ENCODE measurements around the gene TAF12. TPM values are rescaled to one million over a fixed set of nuclear protein-coding genes. Genes with fewer than 3 reads are reported as not detected.
A peak's percentile ranks its signal among the peaks of the same experiment; 100 is the strongest.
"Not testable (repeated sequence)": the region's sequence is repeated elsewhere in the genome, so short reads cannot be mapped to it uniquely, and the experiment has no call there.

Gene TAF12
- total RNA-seq, 1 experiment from 2014 or later = 28.4 TPM

- intact Hi-C loops (cut with micrococcal nuclease; ENCODE audit: unreplicated experiment) = no loop called here
- TF ChIP-seq, protein P1, sequence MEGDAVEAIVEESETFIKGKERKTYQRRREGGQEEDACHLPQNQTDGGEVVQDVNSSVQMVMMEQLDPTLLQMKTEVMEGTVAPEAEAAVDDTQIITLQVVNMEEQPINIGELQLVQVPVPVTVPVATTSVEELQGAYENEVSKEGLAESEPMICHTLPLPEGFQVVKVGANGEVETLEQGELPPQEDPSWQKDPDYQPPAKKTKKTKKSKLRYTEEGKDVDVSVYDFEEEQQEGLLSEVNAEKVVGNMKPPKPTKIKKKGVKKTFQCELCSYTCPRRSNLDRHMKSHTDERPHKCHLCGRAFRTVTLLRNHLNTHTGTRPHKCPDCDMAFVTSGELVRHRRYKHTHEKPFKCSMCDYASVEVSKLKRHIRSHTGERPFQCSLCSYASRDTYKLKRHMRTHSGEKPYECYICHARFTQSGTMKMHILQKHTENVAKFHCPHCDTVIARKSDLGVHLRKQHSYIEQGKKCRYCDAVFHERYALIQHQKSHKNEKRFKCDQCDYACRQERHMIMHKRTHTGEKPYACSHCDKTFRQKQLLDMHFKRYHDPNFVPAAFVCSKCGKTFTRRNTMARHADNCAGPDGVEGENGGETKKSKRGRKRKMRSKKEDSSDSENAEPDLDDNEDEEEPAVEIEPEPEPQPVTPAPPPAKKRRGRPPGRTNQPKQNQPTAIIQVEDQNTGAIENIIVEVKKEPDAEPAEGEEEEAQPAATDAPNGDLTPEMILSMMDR (conservative IDR thresholded peaks at IDR 0.05) = no peak
- TF ChIP-seq EZH2 (IDR thresholded peaks at IDR 0.05; ENCODE audit: low read depth) = no peak
- H3K9me3 ChIP-seq (ENCODE audit: insufficient read depth, low read depth) = no peaks in the 10 kb centered on the region
- BruUV-seq (replicated peaks) = no TSS peak
- H3F3A ChIP-seq (ENCODE audit: insufficient read depth, low read depth) = no peaks in the 10 kb centered on the region
- H3K9me2 ChIP-seq (ENCODE audit: insufficient read depth) = no peaks in the 10 kb centered on the region
- H3K36me3 ChIP-seq (ENCODE audit: low read depth) = no peaks in the 10 kb centered on the region
- H3K27ac ChIP-seq = no peak overlapping the region
- H3K4me2 ChIP-seq = peak overlapping the region; percentile 77
- peak in 1 of 2 experiments; percentile 39 for DNase-seq
- H2AFZ ChIP-seq = peak overlapping the region; percentile 71
- no peaks in the 10 kb centered on the region for H3K4me1 ChIP-seq (replicated peaks; ENCODE audit: insufficient read depth)
- ChIA-PET CTCF (interaction anchor here (0.5 to 0.7 kb wide), 2 partner anchors 31 to 255 kb away, joined by 4 read pairs; no protein-coding TSS in a partner anchor), POLR2A (ENCODE audit: unreplicated experiment) (interaction anchor here (0.6 kb wide), 1 partner anchor 67 kb away, joined by 3 read pairs; no protein-coding TSS in a partner anchor)
- H3K27me3 ChIP-seq (ENCODE audit: insufficient read depth, low read depth) = no peaks in the 10 kb centered on the region
- no peaks in the 10 kb centered on the region for H3K79me2 ChIP-seq (ENCODE audit: low read depth)
- H4K20me1 ChIP-seq (ENCODE audit: insufficient read depth) = no peaks in the 10 kb centered on the region
- peak overlapping the region; percentile 54; the same call in 1 of the 2 replicates for H3K4me3 ChIP-seq
Observed at GRCh38 chr1:28592321-28593071, 50.4 kb downstream of the TAF12 start.

DNA sequence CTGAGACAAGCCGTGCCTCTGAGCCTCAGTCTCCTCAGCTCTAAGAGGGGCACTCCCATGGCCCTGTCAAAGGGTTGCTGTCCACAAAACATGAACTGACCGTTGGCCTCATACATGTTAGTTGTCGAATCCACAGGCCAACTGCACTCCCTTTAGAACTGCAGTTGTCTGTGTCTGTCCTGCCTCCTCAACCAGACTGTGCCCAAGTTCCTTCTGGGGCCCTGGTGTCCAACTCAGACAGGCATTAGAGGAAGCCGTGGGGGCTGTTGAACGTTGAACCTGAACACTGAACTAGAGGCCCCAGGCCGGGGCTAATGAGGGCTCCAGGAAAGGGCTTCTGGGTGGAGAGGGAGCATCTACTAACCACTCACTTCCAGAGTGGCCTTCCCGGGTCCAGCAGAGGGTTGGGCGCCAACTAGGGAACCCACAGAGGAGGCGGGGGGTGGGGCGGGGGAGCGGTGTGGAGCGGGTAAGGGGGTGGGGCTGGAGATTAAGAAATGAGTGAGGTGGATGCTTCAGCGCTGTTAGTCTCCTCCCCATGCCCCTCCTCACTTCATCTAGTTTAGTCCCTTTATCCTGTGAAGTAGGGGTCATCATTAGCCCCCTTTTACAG lies 51.1 kb downstream of the TAF12 start, which contains the start of gene RAB42:
TSS of gene RAB42 (plus strand) at position 558 of the 613 bp plus-strand sequence. CDS start 247 bp downstream, outside the sequence.
- no peaks in the 10 kb centered on the region for H3K36me3 ChIP-seq (ENCODE audit: low read depth)
- H3K9me2 ChIP-seq (ENCODE audit: insufficient read depth) = no peaks in the 10 kb centered on the region
- DNase-seq = peak in 1 of 2 experiments; percentile 32
- ChIA-PET CTCF (interaction anchor here (0.5 kb wide), 1 partner anchor 227 kb away, joined by 4 read pairs; no protein-coding TSS in a partner anchor), POLR2A (ENCODE audit: unreplicated experiment) (no interaction called here)
- H2AFZ ChIP-seq = peak within 1 kb of the TSS; percentile 71
- TF ChIP-seq, protein P1 (conservative IDR thresholded peaks at IDR 0.05) = no peak
- no peak for TF ChIP-seq EZH2 (IDR thresholded peaks at IDR 0.05; ENCODE audit: low read depth)
- no peaks in the 10 kb centered on the region for H3K4me1 ChIP-seq (replicated peaks; ENCODE audit: insufficient read depth)
- no peaks in the 10 kb centered on the region for H4K20me1 ChIP-seq (ENCODE audit: insufficient read depth)
- peak within 1 kb of the TSS; percentile 77 for H3K4me2 ChIP-seq
- peak within 1 kb of the TSS; percentile 54; the same call in 1 of the 2 replicates for H3K4me3 ChIP-seq
- BruUV-seq (replicated peaks) = no TSS peak
- H3K79me2 ChIP-seq (ENCODE audit: low read depth) = no peaks in the 10 kb centered on the region
- intact Hi-C loops (cut with micrococcal nuclease; ENCODE audit: unreplicated experiment) = no loop called here
- no peaks in the 10 kb centered on the region for H3K9me3 ChIP-seq (ENCODE audit: insufficient read depth, low read depth)
- H3K27ac ChIP-seq = no peak within 1 kb of the TSS
- no peaks in the 10 kb centered on the region for H3F3A ChIP-seq (ENCODE audit: insufficient read depth, low read depth)
- no peaks in the 10 kb centered on the region for H3K27me3 ChIP-seq (ENCODE audit: insufficient read depth, low read depth)

- CTCF ChIA-PET; H3K27ac ChIP-seq; H3K79me2 ChIP-seq (ENCODE audit: low read depth); H3K27me3 ChIP-seq (ENCODE audit: insufficient read depth, low read depth); DNase-seq; H2AFZ ChIP-seq; intact Hi-C loops (cut with micrococcal nuclease; ENCODE audit: unreplicated experiment); H3K9me2 ChIP-seq (ENCODE audit: insufficient read depth); H3K9me3 ChIP-seq (ENCODE audit: insufficient read depth, low read depth); H3K36me3 ChIP-seq (ENCODE audit: low read depth); H3K4me1 ChIP-seq (replicated peaks; ENCODE audit: insufficient read depth); H3K4me3 ChIP-seq; H4K20me1 ChIP-seq (ENCODE audit: insufficient read depth); H3F3A ChIP-seq (ENCODE audit: insufficient read depth, low read depth); POLR2A ChIA-PET (ENCODE audit: unreplicated experiment); H3K4me2 ChIP-seq; BruUV-seq (replicated peaks): not testable (repeated sequence)
Observed at GRCh38 chr1:28586585-28587391, 56.1 kb downstream of the TAF12 start.

Data from PC-9 (cell line).